GM12865 (cell line): ENCODE data around the gene FKBP6.
"Not testable (repeated sequence)": the region's sequence is repeated elsewhere in the genome, so short reads cannot be mapped to it uniquely, and the experiment has no call there.

Experiments
- DNase-seq: peaks from one replicate; pipeline ENCODE4 v3.0.0; 2010; ENCODE audit warnings: low read depth
- H3K4me3 ChIP-seq: 2 replicates; pipeline ENCODE4 v1.5.1; 2011; ENCODE audit warnings: mild to moderate bottlenecking, low read depth, low read length, control low read depth
- CTCF ChIP-seq: IDR thresholded peaks from 2 replicates; pipeline ENCODE4 v1.5.1; 2011; ENCODE audit warnings: low read length, control low read depth, low read depth, inconsistent platforms; ENCODE audit not compliant: insufficient read depth; ENCODE audit errors: missing control alignments

The FKBP6 gene

DNA sequence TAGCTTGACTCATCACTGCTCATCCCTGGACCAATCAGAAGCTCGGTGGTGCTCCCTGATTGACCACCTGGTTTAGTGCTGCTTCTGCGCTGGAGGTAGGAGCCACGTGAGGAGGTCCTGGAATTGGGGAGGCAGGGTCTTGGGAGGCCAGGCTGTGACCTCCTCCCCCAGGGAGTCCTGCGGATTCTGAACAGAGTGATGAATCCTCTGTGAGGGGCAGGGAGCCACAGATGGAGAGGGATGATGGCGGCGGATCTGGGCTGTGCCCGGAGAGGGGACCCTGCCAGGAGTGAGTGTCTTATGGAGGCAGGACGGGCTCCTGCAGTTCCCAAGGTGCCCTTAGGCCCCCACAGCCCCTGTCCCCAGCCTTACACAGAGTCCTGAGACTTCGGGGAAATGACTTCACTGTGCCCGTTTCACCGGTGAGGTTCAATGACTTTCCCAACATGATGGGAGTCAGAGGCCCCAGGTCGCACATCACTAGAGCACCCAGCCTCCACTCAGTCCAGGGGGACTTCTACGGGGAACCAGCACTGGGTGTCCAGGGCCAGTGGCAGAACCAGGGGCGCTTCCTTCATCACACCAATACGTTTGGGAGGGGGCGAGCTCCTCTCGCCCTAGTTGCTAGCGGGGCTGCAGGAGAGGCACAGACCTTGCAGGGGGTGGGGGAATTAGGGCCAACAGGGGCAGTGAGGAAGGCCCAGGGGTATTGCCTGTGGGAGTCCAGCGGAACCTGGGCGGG is 48.9 kb downstream of the FKBP6 start:
- DNase-seq: no peak
- no peak overlapping the region for H3K4me3 ChIP-seq
- no peak for TF ChIP-seq CTCF

DNA sequence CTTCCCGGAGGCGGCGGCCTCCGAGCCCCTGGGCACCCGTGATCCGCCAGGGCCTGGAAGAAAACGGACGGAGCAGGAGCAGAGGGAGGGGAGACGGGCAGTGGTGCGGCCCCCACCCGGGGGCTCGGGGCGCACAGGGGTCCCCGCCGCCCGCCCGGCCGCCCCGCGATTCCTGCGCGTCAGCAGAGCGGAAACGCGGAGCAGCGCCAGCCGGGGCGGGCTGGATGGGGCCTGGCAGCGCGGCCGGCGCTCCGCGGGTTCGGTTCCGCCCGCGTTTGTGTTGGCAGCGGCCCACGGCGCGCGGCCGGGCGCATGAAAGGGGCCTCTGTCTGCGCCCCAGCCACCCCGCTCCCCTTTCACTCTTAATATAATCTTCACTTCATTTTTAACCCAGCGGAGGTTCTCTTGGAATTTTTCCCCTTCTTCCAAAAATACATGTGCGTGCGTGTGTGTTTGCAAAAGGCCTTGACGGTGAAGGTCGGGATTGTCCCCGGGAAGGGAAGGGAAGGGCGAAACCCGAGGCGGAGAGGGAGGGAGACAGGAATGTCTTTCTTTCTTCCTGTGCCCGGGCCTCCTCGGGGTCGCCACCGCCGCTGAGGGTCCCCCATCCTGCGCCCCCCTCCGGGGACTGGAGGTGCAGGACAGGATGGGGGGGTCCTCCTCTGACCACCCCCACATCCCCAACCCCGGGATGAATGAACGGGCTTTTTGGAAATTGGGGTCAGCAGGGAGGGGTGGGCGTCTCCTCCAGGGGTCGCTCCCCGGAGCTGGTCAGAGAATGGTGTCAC is 49.6 kb downstream of the FKBP6 start:
- H3K4me3 ChIP-seq, DNase-seq: not testable (repeated sequence)

DNA sequence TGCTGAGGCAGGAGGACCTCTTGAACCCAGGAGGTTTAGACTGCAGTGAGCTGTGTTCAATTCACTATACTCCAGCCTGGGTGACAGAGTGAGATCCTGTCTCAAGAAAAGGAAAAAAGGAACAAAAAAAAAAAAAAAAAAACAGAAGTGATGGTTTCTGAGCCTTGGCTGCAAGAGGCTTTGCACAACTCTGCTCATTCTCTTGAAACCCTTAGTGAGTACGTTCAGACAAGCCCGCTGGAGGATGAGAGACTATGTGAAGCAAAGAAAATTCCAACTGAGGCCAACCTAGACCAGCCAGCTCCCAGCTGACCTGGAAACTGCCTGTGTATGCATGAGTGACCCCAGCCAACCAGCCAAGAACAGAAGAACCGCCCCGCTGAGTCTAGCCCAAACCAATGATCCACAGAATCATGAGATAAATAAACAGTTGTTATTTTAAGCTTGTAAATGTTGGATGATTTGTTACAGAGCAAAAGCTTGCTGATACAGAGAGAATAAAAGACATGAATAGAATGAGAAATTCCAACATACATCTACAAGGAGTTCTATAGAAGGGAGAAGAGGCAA is 55.1 kb downstream of the FKBP6 start:
- H3K4me3 ChIP-seq: no peak overlapping the region
- DNase-seq: no peak
- TF ChIP-seq CTCF: no peak

DNA sequence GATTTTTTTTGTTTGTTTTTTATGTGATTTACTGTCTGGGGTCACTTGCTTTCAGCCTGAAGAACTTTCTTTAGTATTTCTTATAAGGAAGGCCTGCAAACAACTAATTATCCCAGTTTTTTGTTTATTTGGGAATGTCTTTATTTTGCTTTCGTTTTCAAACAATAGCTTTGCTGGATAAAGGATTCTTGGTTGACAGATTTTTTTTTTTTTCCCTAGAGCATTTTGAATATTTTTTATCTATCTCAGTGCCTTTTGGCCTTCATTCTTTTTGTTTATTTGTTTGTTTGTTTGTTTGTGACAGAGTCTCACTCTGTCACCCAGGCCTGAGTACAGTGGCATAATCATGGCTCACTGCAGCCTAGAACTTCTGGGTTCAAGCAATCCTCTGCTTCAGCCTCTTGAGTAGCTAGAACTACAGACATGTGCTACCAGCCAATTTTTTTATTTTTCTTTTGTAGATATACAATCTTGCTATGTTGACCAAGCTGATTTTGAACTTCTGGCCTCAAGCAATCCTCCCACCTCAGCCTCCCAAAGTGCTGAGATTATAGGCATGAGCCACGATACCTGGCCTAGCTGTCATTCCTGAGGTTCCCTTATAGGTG is 59.4 kb downstream of the FKBP6 start:
- no peak for DNase-seq
- H3K4me3 ChIP-seq: no peak overlapping the region
- no peak for TF ChIP-seq CTCF

- DNase-seq: no peak
- H3K4me3 ChIP-seq: no peak overlapping the region
- no peak for TF ChIP-seq CTCF
These were observed 60.0 kb downstream of the FKBP6 start for GRCh38 chr7:73387908-73388414.

- DNase-seq: no peak
- TF ChIP-seq CTCF: no peak
- H3K4me3 ChIP-seq: no peak overlapping the region
These were observed 63.4 kb downstream of the FKBP6 start for GRCh38 chr7:73391396-73391795.

DNA sequence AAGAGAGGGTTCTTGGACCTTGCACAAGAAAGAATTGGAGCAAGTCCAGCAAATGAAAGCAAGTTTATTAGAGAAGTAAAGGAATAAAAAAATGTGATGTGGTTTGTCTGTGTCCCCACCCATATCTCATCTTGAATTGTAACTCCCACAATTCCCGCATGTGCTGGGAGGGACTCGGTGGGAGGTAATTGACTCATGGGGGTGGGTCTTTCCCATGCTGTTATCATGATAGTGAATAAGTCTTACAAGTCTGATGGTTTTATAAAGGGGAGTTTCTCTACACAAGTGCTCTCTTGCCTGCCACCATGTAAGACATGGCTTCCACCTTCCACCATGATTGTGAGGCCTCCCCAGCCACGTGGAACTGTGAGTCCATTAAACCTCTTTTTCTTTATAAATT is 66.5 kb downstream of the FKBP6 start:
- TF ChIP-seq CTCF: no peak
- no peak for DNase-seq
- no peak overlapping the region for H3K4me3 ChIP-seq
